Measurements from ENCODE around the gene PBX3. TPM values are rescaled to one million over a fixed set of nuclear protein-coding genes. Genes with fewer than 3 reads are reported as not detected.
A peak's percentile ranks its signal among the peaks of the same experiment; 100 is the strongest.

Gene PBX3
- total RNA-seq, 4 donors from 2014 or later = 7.7 to 83.3 (median 12.1) TPM

GRCh38 chr9:125990186-125990792, 243.1 kb downstream of the PBX3 start:
- TF ChIP-seq CTCF (IDR thresholded peaks at IDR 0.05) (no peak), POLR2A (IDR thresholded peaks at IDR 0.05) (no peak)
- no peak overlapping the region for H3K27ac ChIP-seq
- no peak for DNase-seq

GRCh38 chr9:125990793-125991220, 243.6 kb downstream of the PBX3 start:
- no peaks in the 10 kb centered on the region for H3K9me3 ChIP-seq
- no peaks in the 10 kb centered on the region for H3K27me3 ChIP-seq
- H3K4me1 ChIP-seq = no peaks in the 10 kb centered on the region
- H3K4me3 ChIP-seq = no peak overlapping the region
- H3K27ac ChIP-seq = no peak overlapping the region
- no peaks in the 10 kb centered on the region for H3K36me3 ChIP-seq
- TF ChIP-seq POLR2A (IDR thresholded peaks at IDR 0.05) = no peak
- no peak for TF ChIP-seq CTCF (IDR thresholded peaks at IDR 0.05)
- DNase-seq = peak in 1 of 3 donors; percentile 34

More at GRCh38 chr9:125990186-125990792, 243.1 kb downstream of the PBX3 start:
- H3K4me3 ChIP-seq = no peak overlapping the region
- no peaks in the 10 kb centered on the region for H3K27me3 ChIP-seq
- no peaks in the 10 kb centered on the region for H3K4me1 ChIP-seq
- no peaks in the 10 kb centered on the region for H3K36me3 ChIP-seq
- no peaks in the 10 kb centered on the region for H3K9me3 ChIP-seq

- H3K4me3 ChIP-seq = no peak overlapping the region
- no peaks in the 10 kb centered on the region for H3K9me3 ChIP-seq
- no peak overlapping the region for H3K27ac ChIP-seq
- H3K27me3 ChIP-seq = no peaks in the 10 kb centered on the region
- no peaks in the 10 kb centered on the region for H3K4me1 ChIP-seq
- TF ChIP-seq CTCF (IDR thresholded peaks at IDR 0.05) (no peak), POLR2A (IDR thresholded peaks at IDR 0.05) (no peak)
- H3K36me3 ChIP-seq = no peaks in the 10 kb centered on the region
- DNase-seq = peak in 1 of 3 donors; percentile 15
Observed at GRCh38 chr9:125991886-125992529, 244.8 kb downstream of the PBX3 start.

GRCh38 chr9:125992557-125992956, 245.4 kb downstream of the PBX3 start:
- peak in 1 of 3 donors; percentile 18 for DNase-seq
- Histone ChIP-seq H3K36me3 (no peaks in the 10 kb centered on the region), H3K9me3 (no peaks in the 10 kb centered on the region), H3K27me3 (no peaks in the 10 kb centered on the region), H3K4me3 (no peak overlapping the region), H3K27ac (no peak overlapping the region), H3K4me1 (no peaks in the 10 kb centered on the region)
- no peak for TF ChIP-seq POLR2A (IDR thresholded peaks at IDR 0.05)
- TF ChIP-seq CTCF (IDR thresholded peaks at IDR 0.05) = no peak

GRCh38 chr9:125993466-125993865, 246.3 kb downstream of the PBX3 start:
- H3K27ac ChIP-seq = no peak overlapping the region
- H3K4me1 ChIP-seq = no peaks in the 10 kb centered on the region
- no peaks in the 10 kb centered on the region for H3K27me3 ChIP-seq
- H3K36me3 ChIP-seq = no peaks in the 10 kb centered on the region
- TF ChIP-seq CTCF (IDR thresholded peaks at IDR 0.05) (no peak), POLR2A (IDR thresholded peaks at IDR 0.05) (no peak)
- H3K9me3 ChIP-seq = no peaks in the 10 kb centered on the region
- peak in 1 of 3 donors; percentile 15 for DNase-seq
- no peak overlapping the region for H3K4me3 ChIP-seq
